Panc1 (cell line): ENCODE data around the gene TNNT3.

ENCODE experiments used
- CTCF ChIP-seq: fragments of 450-650 bp; IDR thresholded peaks from 2 replicates; pipeline ENCODE4 v1.5.1; 2017; ENCODE audit warnings: mild to moderate bottlenecking
- POLR2AphosphoS5 ChIP-seq: IDR thresholded peaks from 2 replicates; pipeline ENCODE4 v1.6.1; 2012; ENCODE audit warnings: mild to moderate bottlenecking, low read depth, low read length, moderate library complexity
- SIN3A ChIP-seq: IDR thresholded peaks from 2 replicates; pipeline ENCODE4 v1.6.1; 2012; ENCODE audit warnings: low read depth, mild to moderate bottlenecking, low read length, moderate library complexity, borderline replicate concordance; ENCODE audit not compliant: insufficient read depth
- TCF7L2 ChIP-seq: IDR thresholded peaks from 2 replicates; pipeline ENCODE4 v1.6.1; 2011; ENCODE audit warnings: mild to moderate bottlenecking, low read depth, low read length, inconsistent platforms
- TF ChIP-seq, protein P1 (sequence below), 2 experiments: IDR thresholded peaks; 2 replicates each; pipeline ENCODE4 v1.6.1; 2011 to 2012; ENCODE audit warnings: low read depth in 2 of 2, control low read depth in 1 of 2, low read length in 1 of 2, mild to moderate bottlenecking in 1 of 2, moderate library complexity in 1 of 2; ENCODE audit not compliant: insufficient read depth in 1 of 2

GRCh38 chr11:1889224-1889930, 30.1 kb upstream of the TNNT3 start:
- TF ChIP-seq POLR2AphosphoS5 = no peak
- no peak for TF ChIP-seq CTCF
- TF ChIP-seq, protein P1, sequence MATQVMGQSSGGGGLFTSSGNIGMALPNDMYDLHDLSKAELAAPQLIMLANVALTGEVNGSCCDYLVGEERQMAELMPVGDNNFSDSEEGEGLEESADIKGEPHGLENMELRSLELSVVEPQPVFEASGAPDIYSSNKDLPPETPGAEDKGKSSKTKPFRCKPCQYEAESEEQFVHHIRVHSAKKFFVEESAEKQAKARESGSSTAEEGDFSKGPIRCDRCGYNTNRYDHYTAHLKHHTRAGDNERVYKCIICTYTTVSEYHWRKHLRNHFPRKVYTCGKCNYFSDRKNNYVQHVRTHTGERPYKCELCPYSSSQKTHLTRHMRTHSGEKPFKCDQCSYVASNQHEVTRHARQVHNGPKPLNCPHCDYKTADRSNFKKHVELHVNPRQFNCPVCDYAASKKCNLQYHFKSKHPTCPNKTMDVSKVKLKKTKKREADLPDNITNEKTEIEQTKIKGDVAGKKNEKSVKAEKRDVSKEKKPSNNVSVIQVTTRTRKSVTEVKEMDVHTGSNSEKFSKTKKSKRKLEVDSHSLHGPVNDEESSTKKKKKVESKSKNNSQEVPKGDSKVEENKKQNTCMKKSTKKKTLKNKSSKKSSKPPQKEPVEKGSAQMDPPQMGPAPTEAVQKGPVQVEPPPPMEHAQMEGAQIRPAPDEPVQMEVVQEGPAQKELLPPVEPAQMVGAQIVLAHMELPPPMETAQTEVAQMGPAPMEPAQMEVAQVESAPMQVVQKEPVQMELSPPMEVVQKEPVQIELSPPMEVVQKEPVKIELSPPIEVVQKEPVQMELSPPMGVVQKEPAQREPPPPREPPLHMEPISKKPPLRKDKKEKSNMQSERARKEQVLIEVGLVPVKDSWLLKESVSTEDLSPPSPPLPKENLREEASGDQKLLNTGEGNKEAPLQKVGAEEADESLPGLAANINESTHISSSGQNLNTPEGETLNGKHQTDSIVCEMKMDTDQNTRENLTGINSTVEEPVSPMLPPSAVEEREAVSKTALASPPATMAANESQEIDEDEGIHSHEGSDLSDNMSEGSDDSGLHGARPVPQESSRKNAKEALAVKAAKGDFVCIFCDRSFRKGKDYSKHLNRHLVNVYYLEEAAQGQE (IDR thresholded peaks at IDR 0.05; ENCODE audit: insufficient read depth in 1 of 2, low read depth in 2 of 2, low read length in 1 of 2) = no peak
- TF ChIP-seq SIN3A = no peak
- no peak for TF ChIP-seq TCF7L2
